ENCODE measurements around the gene GRM7. TPM values are rescaled to one million over a fixed set of nuclear protein-coding genes. Genes with fewer than 3 reads are reported as not detected.

GRM7 gene
- total RNA-seq = 0.16 TPM in 1 of 2 replicates, not detected in the other

GRCh38 chr3:6860954-6861624 lies at the start of gene GRM7:
GRM7 (plus strand) TSS chr3:6861115.

All from hair follicle dermal papilla cell (primary cell).